ENCODE measurements around the gene TMEM175.

Gene TMEM175

GRCh38 chr4:958314-958665 is 26.0 kb downstream of the TMEM175 start:
- DNase-seq (ENCODE audit: extremely low read depth in 1 of 2, low read depth in 1 of 2) = no peak

- no peak for DNase-seq (ENCODE audit: extremely low read depth in 1 of 2, low read depth in 1 of 2)
These were observed 26.6 kb downstream of the TMEM175 start for GRCh38 chr4:958696-959337.

- no peak for DNase-seq (ENCODE audit: extremely low read depth in 1 of 2, low read depth in 1 of 2)
These were observed 27.3 kb downstream of the TMEM175 start for GRCh38 chr4:959338-960139.

GRCh38 chr4:960140-960635 is 27.9 kb downstream of the TMEM175 start:
- no peak for DNase-seq (ENCODE audit: extremely low read depth in 1 of 2, low read depth in 1 of 2)

- no peak for DNase-seq (ENCODE audit: extremely low read depth in 1 of 2, low read depth in 1 of 2)
These were observed 28.5 kb downstream of the TMEM175 start for GRCh38 chr4:960636-961350.

GRCh38 chr4:961351-962230 is 29.3 kb downstream of the TMEM175 start:
- no peak for DNase-seq (ENCODE audit: extremely low read depth in 1 of 2, low read depth in 1 of 2)

- no peak for DNase-seq (ENCODE audit: extremely low read depth in 1 of 2, low read depth in 1 of 2)
These were observed 30.3 kb downstream of the TMEM175 start for GRCh38 chr4:962231-963208.

- no peak for DNase-seq (ENCODE audit: extremely low read depth in 1 of 2, low read depth in 1 of 2)
These were observed 31.3 kb downstream of the TMEM175 start for GRCh38 chr4:963276-964225.

GRCh38 chr4:964346-965025 is 32.2 kb downstream of the TMEM175 start:
- DNase-seq (ENCODE audit: extremely low read depth in 1 of 2, low read depth in 1 of 2) = no peak

GRCh38 chr4:965048-965765 is 32.9 kb downstream of the TMEM175 start:
- no peak for DNase-seq (ENCODE audit: extremely low read depth in 1 of 2, low read depth in 1 of 2)

- DNase-seq (ENCODE audit: extremely low read depth in 1 of 2, low read depth in 1 of 2) = no peak
These were observed 33.5 kb downstream of the TMEM175 start for GRCh38 chr4:965766-966134.

GRCh38 chr4:966266-967112 is 34.2 kb downstream of the TMEM175 start:
- no peak for DNase-seq (ENCODE audit: extremely low read depth in 1 of 2, low read depth in 1 of 2)

- DNase-seq (ENCODE audit: extremely low read depth in 1 of 2, low read depth in 1 of 2) = no peak
These were observed 35.1 kb downstream of the TMEM175 start for GRCh38 chr4:967113-968104.

GRCh38 chr4:968221-968620 is 36.0 kb downstream of the TMEM175 start:
- DNase-seq (ENCODE audit: extremely low read depth in 1 of 2, low read depth in 1 of 2) = no peak
